Fibroblast of skin of right biceps (primary cell): ENCODE results near the gene CEACAM21.

Experiments
- DNase-seq: peaks from one replicate; pipeline ENCODE4 v3.0.0-alpha.2; 2013

CEACAM21 gene

DNA sequence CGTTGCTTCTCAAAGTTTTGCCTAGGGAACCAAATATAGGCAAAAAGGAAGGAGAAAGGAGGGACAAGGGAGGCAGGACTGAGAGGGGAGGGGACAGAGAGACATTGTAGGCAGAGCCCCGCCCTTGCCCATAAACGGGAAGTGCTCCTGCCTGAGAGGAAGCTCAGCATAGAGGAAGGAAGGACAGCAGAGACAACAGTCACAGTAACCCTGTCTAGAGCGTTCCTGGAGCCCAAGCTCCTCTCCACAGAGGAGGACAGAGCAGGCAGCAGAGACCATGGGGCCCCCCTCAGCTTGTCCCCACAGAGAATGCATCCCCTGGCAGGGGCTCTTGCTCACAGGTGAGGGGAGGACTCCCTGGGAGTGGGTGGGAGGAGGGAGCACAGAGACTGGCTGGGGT lies at the start of gene CEACAM21:
TSS of gene CEACAM21 (plus strand) at position 169 of the 400 bp plus-strand sequence. CDS start at position 278, 109 bp downstream.
- DNase-seq, result no peak

GRCh38 chr19:41527089-41527488 lies 48.9 kb upstream of the CEACAM21 start:
- DNase-seq, result no peak

DNA sequence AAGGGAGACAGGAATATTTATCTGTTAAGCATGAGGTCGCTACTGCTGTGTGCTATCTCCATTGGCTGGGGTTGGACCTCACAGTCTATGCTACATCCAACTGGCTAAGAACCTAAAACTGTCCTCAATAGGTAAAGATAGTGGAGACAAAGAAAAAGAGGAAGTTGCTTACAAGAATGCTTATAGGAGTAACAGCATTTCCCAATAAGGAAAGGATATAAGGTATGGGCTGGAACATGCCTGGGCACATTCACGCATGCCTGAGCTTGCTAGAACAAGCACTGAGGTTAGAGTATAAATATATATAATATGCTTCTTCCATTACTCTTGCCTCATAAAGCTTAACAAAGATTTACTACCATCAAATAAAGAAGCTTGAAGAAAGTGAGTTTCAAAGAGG lies 47.9 kb upstream of the CEACAM21 start:
- DNase-seq, result no peak

DNA sequence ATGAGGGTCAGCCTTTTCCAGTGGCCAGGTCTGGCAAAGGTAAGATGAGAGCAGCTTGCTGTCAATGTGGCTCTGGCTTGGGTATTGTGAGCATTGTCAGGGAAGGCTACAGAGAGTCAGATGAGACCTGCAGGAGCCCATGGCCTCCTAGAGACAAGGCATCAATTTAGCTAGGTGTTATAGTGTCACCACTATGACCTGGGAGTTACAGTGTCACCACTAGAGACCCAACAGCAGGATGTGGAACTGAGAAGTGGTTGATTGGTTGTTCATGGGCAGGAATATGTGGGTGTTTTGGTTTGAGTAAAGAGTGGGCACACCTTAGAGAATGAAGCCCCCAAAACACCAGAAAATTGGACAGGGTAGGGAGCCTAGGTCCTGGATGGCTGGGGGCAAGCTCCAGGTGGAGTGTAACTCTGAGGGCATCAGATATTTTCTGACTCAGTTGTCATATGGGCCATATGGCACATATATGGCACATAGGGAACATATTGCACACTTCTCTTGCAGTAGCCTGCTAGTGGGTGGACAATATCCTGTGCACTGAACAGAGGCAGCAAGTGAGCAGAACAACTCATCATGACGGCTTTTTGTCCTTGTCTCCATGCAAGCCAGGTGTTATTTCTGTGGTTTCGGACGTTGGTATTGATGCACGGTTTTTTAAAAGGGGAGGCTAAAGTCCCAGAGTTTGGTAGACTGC lies 46.3 kb upstream of the CEACAM21 start:
- DNase-seq, result no peak

DNA sequence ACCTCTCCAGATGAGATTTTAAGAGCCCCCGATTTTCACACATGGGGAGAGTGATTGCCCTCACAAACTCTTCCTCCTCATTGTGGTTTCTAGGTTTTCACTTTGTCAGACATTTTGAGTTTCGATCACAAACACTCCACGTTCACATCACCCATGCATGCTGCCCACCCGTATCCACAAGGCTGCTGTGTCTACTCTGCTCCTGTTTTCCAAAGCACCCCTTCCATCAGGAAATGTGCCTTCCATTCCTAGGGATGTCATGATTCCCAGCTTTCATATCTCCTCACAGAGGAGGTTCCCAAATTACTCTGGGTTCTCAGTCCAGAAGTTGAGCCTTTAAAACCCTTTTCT lies 45.8 kb upstream of the CEACAM21 start:
- no peak for DNase-seq

- DNase-seq, result peak; percentile 6
Measured at GRCh38 chr19:41530761-41531301, 45.1 kb upstream of the CEACAM21 start.

DNA sequence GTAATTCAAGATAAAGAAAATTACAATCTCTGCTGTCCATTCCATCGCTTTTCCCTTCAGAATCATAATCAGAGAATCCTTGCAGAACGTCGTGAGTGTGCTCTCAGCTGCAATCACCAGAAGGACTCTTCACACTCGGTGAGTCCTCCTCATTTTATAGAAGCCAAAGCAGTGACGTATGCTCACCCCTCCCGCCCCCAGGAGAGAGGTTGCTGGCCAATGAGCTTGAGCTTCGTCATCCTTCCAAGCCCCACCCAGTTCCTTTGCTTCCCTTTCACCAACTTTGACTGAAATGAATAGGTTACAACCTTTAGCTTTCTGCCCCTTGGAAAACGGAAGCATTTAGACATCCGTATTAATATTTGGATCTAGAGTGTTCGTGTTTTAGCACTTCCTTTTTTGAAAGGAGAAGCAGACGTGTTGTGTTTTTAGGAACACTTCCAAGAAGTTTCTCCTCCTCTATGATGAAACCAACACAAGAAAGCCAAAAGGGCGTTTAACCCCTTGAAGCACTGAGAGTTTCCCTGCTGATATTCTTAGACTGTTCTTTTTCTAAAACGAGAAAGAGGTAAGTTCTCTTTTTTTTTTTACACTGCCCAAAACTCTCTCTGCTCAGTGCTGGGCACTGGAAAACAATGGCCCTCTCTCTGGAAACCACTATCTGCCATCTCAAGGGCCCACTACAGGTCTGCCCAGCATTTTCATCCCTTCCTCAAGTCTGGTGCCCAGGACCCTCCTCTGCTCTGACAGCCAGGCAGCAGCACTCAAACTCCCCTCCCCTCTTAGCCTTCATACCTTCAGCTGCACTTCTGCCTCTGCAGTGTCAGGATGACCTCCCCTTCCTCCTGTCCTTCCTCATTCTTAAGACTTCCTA lies 44.3 kb upstream of the CEACAM21 start:
- peak; percentile 61 for DNase-seq

GRCh38 chr19:41532526-41532925 lies 43.4 kb upstream of the CEACAM21 start:
- no peak for DNase-seq

- no peak for DNase-seq
Measured at GRCh38 chr19:41533671-41534215, 42.2 kb upstream of the CEACAM21 start.

DNA sequence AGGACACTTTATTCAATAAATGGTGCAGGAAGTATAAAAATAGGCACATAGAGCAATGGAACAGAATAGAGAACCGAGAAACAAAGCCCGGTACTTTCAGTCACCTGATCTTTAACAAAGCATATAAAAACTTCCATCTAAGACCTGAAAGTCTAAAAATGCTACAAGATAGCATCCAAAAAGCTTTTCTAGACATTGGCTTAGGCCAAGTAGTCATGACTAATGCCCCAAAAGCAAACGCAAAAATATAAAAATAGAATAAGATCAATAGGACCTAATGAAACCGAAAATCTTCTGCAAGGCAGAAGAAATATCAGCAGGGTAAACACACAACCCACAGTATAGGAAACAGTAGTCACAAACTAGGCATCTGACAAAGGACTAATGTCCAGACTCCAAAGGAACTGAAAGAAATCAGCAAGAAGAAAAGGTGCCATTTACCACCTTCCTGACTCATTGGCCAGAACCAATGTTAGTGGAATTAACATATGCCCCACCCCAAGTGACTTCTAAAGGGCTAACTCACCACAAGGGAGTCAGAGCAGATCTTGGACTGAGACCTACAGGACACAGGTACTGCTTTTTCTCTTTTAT lies 40.8 kb upstream of the CEACAM21 start:
- no peak for DNase-seq

- no peak for DNase-seq
Measured at GRCh38 chr19:41537789-41538188, 38.2 kb upstream of the CEACAM21 start.

DNA sequence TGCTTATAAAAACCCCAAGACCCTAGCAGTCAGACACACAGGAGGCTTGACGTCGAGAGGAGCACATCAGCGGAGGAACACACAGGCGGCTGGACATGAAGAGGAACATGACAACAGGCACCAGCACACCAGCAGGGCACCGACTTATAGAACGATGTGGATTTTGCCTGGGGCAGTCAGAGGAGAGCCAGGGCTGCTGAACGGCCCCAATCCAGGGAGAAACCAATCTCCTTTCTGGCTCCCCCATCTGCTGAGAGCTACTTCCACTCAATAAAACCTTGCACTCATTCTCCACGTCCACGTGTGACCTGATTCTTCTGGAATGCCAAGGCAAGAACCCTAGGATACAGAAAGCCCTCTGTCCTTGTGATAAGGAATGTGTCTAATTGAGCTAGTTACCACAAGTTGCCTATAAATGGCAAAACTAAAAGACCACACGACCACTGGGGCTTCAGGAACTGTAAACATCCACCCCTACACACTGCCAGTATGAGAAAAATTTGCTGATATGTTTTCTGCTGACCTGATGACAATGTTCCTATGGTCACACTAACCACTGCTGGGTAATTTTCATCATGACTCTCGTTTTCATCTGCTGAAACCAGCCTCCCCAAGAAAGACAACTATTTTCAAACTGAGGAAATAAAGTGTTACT lies 35.8 kb upstream of the CEACAM21 start:
- peak; percentile 11 for DNase-seq

DNA sequence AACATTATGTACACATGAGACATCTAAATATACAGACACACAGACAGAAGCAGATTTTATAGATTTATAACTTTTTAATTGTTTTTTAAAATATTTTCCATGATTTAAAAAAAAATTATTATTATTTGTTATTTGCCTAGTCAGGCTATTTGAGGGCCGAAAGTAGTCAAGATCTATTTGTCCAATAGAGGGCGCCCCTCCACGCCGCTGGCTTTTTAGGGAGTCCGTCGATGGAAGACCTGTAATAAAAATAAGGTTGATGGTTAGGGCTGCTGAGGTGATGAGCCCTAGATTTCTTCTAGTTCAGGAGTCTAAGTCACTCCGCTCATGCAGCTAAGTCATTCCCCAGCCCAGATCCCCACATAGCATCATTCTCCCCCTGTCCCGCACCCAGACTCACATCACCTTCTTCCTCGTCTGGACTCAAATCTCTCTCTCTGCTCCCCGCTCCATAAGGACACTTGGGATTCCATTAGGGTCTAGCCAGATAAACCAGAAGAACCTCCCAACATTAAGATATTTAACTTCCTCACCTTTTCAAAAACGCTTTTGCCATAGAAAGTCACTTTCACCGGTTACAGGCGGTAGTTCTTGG lies 33.9 kb upstream of the CEACAM21 start:
- peak; percentile 20 for DNase-seq

DNA sequence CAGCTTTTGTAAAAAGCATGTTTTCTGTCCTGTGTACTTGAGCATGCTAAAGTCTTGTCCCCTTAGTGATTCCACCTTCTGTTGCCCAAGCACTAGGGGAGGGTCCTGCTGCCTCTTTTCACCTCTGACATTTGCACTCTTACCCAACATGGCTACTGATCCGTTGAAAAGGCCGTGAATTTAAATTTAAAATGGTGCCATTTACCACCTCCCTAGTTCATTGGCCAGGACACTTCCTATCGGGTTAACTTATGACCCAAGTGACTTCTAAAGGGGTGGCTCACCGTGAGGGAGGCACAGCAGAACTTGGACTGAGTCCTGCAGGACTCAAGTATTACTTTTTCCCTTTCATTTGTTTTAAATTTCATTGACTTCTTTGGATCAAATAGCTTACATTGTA lies 33.3 kb upstream of the CEACAM21 start:
- DNase-seq, result no peak

DNA sequence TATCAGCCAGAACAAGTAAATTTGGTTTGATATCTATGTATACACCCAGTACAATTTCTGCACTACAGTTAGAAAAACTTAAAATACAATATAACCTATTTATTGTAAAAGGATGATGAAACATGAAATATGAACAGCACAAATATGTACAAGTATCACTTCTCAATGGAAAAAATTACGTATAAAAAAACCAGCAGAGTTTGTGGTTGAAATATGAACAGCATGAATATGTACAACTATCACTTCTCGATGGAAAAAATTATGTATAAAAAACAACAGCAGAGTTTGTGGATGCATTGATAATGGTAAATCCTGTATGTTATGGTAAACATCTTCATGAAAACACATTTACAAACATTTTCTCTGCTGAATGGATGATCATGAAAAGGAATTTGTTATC lies 32.4 kb upstream of the CEACAM21 start:
- DNase-seq, result no peak

DNA sequence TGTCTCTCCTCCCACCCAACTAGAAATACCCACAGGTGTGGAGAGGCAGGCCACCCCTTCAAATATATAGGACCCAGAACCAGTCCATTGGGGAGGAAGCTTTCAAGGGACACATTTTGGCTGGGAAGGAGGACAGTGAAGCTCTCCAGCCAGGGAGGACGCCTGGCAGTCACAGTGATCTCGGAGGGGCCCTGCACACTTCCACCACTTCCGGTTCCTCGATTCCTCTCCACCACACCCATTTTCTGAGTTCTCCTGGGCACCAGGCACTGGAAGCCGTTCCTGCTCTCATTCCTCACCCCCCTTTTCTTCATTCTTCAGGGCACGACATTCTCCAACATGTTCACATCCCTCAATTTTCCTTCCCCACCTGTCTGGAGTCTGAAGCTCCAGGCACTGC lies 30.4 kb upstream of the CEACAM21 start:
- DNase-seq, result no peak

DNA sequence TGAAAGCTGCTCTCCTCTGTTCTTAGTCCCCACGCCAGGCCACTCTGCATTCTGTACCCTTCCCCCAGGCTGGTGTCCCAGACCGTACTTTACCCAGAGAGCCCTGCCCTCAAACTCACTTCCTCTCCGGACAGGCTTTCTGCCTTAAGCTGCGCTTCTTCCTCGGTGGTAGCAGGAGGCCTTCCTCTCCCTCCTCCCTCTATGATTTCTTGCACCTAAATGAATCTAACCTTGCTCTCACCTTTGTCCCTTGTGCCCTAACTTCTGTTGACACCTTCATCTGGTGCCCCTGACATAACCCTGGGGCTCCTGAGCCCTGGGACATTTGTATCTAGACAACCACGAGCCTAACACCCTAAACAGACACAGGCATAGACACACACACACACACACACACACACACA lies 29.6 kb upstream of the CEACAM21 start:
- DNase-seq, result no peak

GRCh38 chr19:41546961-41547360 lies 29.0 kb upstream of the CEACAM21 start:
- DNase-seq, result no peak

GRCh38 chr19:41547569-41547968 lies 28.4 kb upstream of the CEACAM21 start:
- no peak for DNase-seq

GRCh38 chr19:41548047-41548446 lies 27.9 kb upstream of the CEACAM21 start:
- no peak for DNase-seq

DNA sequence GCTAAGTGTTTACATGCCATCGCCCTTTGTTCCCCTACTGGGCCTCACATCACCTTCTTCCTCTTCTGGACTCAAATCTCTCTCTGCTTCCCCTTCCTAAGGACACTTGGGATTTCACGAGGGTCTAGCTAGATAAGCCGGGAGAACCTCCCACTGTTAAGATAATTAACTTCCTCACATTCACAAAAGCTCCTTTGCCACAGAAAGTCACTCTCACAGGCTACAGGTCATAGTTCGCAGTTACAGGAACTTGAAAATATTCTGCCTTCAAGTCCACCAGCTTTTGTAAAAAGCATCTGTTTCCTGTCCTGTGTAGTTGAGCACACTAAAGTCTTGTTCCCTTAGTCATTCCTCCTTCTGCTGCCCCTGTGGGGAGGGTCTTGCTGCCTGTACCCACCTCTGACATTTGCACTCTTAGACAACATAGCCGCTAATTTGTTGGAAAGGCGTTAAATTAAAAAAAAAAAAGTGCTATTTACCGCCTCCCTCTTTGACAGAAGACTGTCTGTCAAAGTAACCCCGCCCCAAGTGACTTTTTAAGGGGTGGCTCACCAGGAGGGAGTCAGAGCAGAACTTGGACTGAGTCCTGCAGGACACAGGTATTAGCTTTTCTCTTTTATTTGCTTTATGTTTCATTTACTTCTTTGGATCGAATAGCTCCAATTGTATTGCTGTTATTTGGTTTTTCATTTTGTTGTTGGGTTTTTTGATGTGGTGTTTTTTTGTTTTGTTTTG lies 26.8 kb upstream of the CEACAM21 start:
- no peak for DNase-seq

DNA sequence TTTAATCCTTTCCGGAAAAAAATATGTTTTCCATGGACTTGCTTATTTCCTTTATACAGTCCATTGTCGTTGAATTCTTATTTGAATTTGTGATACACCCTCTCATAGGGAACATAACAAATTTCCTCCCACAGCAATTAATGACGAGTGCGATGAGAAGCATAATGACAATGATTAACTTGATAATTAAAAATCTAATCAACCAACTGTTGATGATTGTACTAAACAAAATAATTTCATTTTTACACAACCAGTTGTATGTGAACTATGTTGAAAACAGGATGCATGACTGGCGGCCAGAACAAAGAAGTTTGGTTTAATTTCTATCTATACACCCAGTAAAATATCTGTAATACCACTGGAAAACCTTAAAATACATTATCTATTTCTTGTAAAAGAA lies 26.1 kb upstream of the CEACAM21 start:
- DNase-seq, result no peak
